Type B pancreatic cell (in vitro differentiated cells): ENCODE measurements around the gene REPS1. TPM values are rescaled to one million over a fixed set of nuclear protein-coding genes. Genes with fewer than 3 reads are reported as not detected.

Experiments used
- DNase-seq: peaks from one replicate; pipeline ENCODE4 v3.0.0; 2021; ENCODE audit warnings: mixed read lengths; ENCODE audit not compliant: unreplicated experiment; ENCODE audit errors: extremely low spot score
- H3K27ac Mint-ChIP-seq: 2 replicates; pipeline ENCODE4 v1.8.0; 2021; ENCODE audit warnings: mild to moderate bottlenecking, mixed read lengths
- H3K27me3 Mint-ChIP-seq: 2 replicates; pipeline ENCODE4 v1.8.0; 2021; ENCODE audit warnings: mixed read lengths
- H3K36me3 Mint-ChIP-seq: 2 replicates; pipeline ENCODE4 v1.8.0; 2021; ENCODE audit warnings: mixed read lengths
- H3K4me1 Mint-ChIP-seq: one replicate; pipeline ENCODE4 v1.8.0; 2021; ENCODE audit warnings: mixed read lengths; ENCODE audit not compliant: unreplicated experiment
- H3K4me3 Mint-ChIP-seq: 2 replicates; pipeline ENCODE4 v1.8.0; 2021; ENCODE audit warnings: mild to moderate bottlenecking, mixed read lengths
- H3K9me3 Mint-ChIP-seq: 2 replicates; pipeline ENCODE4 v1.8.0; 2021; ENCODE audit warnings: mixed read lengths
- CTCF ChIP-seq: fragments of 200-600 bp; sonication (generic); conservative IDR thresholded peaks from 2 replicates; pipeline ENCODE4 v1.5.0; 2021; ENCODE audit warnings: antibody characterized with exemption, mild to moderate bottlenecking
- total RNA-seq: library from RNA; stranded (reverse); gene quantifications from 2 replicates; pipeline ENCODE4 v1.2.1, GENCODE V29; 2021; ENCODE audit warnings: low replicate concordance

Gene REPS1
- total RNA-seq, 1 donor from 2014 or later, result 57.0 TPM

GRCh38 chr6:139010674-139011073 lies 22.6 kb upstream of the REPS1 start:
- Mint-ChIP-seq H3K27ac (no peak overlapping the region), H3K36me3 (no peaks in the 10 kb centered on the region), H3K4me3 (no peak overlapping the region), H3K4me1 (no peaks in the 10 kb centered on the region), H3K9me3 (no peaks in the 10 kb centered on the region), H3K27me3 (no peaks in the 10 kb centered on the region)
- DNase-seq, result no peak
- TF ChIP-seq CTCF, result no peak

GRCh38 chr6:139008117-139008516 lies 20.1 kb upstream of the REPS1 start:
- Mint-ChIP-seq H3K36me3 (no peaks in the 10 kb centered on the region), H3K9me3 (no peaks in the 10 kb centered on the region), H3K27ac (no peak overlapping the region), H3K4me3 (no peak overlapping the region), H3K4me1 (peaks cover 4% of the 10 kb centered on the region), H3K27me3 (peaks cover 3% of the 10 kb centered on the region)
- no peak for DNase-seq
- TF ChIP-seq CTCF, result no peak

- Mint-ChIP-seq H3K4me3 (no peak overlapping the region), H3K36me3 (no peaks in the 10 kb centered on the region), H3K9me3 (no peaks in the 10 kb centered on the region), H3K4me1 (peaks cover 4% of the 10 kb centered on the region), H3K27ac (no peak overlapping the region), H3K27me3 (peaks cover 3% of the 10 kb centered on the region)
- TF ChIP-seq CTCF, result no peak
- DNase-seq, result no peak
Observed at GRCh38 chr6:139007428-139007827, 19.4 kb upstream of the REPS1 start.

- Mint-ChIP-seq H3K9me3 (no peaks in the 10 kb centered on the region), H3K4me1 (peaks cover 4% of the 10 kb centered on the region), H3K4me3 (no peak overlapping the region), H3K27ac (no peak overlapping the region), H3K27me3 (peaks cover 3% of the 10 kb centered on the region), H3K36me3 (no peaks in the 10 kb centered on the region)
- no peak for TF ChIP-seq CTCF
- no peak for DNase-seq
Observed at GRCh38 chr6:139006477-139006876, 18.4 kb upstream of the REPS1 start.

GRCh38 chr6:139003751-139004150 lies 15.7 kb upstream of the REPS1 start:
- Mint-ChIP-seq H3K4me3 (no peak overlapping the region), H3K9me3 (no peaks in the 10 kb centered on the region), H3K36me3 (no peaks in the 10 kb centered on the region), H3K27ac (no peak overlapping the region), H3K4me1 (peaks cover 4% of the 10 kb centered on the region), H3K27me3 (peaks cover 3% of the 10 kb centered on the region)
- no peak for DNase-seq
- no peak for TF ChIP-seq CTCF
